Measurements from ENCODE around the gene TENM3. TPM values are rescaled to one million over a fixed set of nuclear protein-coding genes. Genes with fewer than 3 reads are reported as not detected.

Gene TENM3
- total RNA-seq, 1 donor from 2014 or later, result 7.8 TPM

DNA sequence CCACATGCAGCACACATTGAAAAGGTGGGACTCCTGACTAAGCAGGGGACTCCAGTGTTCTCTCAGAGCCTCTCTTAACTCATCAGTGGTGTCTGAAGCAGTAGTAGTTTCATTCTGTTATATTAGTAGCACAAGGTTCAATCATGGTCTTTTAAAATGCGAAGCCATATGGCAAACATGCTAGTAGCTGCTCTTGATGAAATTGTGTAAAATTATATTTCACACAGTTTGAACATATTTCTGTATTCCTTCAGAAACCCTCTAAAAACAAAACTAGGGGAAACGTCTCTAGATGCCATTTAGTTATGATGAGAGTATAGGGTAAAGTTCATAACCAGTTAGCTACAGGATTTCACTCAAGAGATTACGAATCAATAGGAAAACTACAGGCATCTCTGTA lies 497.1 kb downstream of the TENM3 start:
- no peak for DNase-seq (ENCODE audit: low spot score)

DNA sequence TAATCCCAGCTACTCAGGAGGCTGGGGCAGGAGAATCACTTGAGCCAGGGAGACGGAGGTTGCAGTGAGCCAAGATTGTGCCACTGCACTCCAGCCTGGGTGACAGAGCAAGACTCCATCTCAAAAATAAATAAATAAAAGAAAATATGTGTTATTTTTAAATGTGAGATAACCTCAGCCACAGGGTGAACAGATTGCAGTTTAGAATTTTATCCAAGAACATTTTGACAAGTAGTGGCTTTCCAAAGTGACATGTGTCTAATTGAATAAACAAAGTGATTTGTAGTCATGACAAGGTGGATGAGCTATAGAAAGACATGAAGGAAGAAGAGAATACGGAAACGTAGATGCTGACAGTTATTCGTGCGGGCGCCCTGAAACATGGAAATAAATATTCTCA lies 497.9 kb downstream of the TENM3 start:
- no peak for DNase-seq (ENCODE audit: low spot score)

DNA sequence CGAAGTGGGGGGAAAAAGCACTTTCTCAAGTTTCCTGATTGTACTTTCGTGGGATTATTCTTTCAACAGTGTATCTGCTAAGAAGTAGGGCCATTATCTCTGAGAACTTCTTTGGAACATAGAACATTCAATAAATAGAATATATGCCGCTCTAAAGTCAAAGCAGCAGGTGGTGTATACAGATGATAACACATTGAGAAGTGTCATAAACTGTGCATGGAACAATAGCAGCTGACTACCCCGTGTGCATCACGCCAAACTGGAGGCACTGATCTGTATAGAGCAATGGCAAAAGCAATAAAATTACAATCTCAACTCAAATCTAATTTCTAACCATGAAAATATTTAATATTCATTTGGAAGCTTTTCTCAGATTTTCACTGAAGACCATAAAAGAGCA lies 498.7 kb downstream of the TENM3 start:
- DNase-seq (ENCODE audit: low spot score), result no peak

DNA sequence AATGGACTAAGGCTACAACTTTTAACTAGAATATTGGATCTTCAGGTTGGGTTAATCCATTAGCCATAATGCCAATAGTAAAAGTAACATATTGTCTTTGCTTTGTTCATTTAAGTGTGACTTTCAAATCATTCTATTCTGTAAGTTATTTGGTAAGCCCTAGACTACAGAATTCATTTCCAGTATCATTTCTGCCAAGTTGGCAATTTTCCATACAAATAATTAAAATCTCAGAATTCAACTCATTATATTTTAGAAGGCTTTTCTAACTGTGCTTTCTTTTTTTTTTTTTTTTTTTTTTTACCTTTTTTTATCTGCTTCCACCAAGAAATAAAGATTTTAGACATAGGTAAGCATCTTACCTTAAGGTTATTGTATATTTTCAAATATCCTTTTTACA lies 500.6 kb downstream of the TENM3 start:
- DNase-seq (ENCODE audit: low spot score), result no peak

DNA sequence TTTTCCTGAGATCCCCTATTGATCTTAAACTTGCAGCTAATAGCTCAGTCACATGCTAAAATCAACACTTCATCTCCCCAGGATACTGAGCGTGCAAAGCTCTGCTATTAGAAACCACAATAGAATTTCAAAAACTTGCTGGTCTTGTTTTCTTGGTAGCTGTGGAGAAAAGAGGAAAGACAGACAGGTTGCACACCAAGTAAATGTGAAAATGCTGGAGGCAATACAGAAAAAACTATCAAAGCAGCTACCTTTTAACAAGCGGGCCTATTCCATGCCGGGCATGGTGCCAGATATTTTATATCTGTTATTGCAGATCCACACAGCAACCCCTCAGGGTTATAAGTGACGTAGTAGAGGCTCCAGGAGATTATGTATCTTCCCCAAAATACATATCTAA lies 502.0 kb downstream of the TENM3 start:
- no peak for DNase-seq (ENCODE audit: low spot score)

DNA sequence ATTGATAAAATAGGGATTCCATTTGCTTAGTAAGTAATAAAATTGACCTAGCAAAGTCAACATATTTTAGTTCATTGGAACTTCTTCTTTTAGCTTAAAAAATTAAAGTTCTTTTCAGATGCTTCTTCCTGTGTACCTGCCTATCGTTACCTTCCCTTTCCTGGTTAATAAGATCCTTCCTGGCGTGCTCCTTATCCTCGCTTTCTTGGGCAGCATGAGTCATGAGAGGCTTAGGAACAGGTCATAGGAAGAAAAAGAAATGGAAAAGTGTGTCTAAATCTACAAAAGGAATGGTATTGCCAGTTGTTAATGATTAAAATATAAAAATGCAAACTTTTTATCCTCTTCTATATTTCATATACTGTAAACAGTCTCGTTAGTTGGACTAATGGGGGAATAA lies 503.7 kb downstream of the TENM3 start:
- no peak for DNase-seq (ENCODE audit: low spot score)

DNA sequence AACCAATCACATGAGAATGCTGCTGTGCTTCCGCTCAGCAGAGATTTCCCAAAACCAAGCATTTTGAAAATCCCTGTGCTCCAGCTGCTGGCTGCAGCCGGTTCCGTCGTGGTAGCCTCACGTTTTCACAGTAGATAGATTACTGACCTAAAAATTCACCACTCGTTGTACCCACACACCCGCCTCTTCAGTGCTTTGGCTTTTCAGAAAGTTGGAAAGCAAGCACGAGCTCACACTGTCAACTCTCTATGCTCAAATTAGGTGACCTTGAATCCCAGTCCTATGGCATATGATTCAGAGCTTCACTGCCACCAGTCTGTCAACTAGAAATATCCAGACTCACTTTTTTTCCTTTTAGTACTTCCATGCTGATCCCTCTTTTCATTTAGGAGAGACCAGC lies 505.1 kb downstream of the TENM3 start:
- no peak for DNase-seq (ENCODE audit: low spot score)

DNA sequence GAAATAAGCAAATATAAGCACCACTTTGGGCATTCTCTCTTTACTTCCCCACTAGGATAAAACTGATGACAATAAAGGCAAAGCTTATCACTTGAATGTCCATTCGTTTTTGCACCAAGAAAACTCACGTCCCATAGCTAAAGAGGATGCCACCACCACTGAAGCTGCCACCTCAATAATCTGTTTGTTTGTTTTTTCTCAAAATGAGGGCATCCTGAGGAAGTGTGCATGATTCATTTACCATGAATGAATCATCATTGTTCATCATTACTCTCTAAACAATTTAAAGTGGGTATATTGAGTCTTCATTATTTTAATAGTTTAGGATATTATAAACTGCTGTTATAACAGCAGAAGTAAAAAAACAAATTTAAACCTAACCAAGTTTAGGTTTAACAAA lies 505.7 kb downstream of the TENM3 start:
- DNase-seq (ENCODE audit: low spot score), result no peak

DNA sequence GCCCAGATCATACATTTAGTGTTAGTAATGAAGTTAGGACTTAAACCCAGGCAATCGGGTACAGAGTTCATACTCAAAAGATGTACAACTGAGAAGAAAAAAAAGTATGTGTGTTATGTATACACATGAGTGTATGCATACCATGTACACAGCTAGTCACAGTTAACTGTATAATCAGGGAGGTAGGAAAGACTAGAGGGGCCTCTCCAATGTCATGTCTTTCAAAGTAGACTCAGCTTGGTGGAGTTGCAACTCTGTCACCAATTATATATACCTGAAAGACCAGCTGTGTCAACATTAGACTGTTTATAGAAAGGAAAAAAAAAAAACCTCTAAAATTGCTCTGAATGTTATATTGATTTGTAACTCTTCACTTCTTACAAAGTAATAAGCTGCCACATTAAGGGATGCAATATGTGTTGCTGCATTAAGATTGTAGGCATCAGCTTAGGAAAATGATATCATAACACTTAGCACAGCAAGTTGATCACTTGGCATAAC lies 506.5 kb downstream of the TENM3 start:
- no peak for DNase-seq (ENCODE audit: low spot score)

DNA sequence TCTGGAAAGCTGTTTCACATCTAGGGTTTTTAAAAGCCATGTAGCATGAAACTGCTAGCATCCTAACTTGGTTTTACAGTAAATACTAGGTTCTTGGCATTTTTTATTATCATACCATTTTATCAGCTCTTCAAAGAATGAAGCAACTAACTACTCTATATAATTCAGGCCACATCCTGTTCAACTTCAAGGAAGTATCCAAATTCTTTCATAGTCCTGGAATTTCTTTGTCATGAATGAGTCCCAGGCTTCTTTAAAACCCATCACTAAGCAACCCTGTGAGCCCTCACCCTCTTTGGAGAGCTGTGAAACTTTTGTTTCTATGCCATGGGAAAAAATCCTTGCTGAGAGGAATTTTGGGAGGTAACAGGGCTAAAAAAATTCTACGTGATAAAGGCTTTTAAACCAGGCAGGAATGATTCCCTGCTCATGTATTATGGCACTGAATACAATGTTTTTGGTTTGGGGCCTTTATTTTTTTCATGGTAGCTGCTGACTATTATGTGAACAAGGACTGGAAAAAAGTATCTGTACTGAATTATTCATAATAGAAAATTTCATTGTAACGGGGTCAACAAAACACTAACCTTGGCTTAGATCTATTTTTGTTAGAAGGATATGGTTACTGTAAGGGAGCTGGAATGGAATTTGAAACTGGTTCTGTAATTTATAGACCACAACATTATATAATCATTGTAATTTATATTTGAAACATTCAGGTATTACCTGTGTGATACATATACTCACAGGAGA lies 509.1 kb downstream of the TENM3 start:
- DNase-seq (ENCODE audit: low spot score), result no peak

DNA sequence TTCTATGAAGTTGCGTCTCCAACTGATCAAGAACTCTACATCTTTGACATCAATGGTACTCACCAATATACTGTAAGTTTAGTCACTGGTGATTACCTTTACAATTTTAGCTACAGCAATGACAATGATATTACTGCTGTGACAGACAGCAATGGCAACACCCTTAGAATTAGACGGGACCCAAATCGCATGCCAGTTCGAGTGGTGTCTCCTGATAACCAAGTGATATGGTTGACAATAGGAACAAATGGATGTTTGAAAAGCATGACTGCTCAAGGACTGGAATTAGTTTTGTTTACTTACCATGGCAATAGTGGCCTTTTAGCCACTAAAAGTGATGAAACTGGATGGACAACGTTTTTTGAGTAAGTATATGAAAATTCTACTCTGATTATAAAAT lies 511.7 kb downstream of the TENM3 start:
- DNase-seq (ENCODE audit: low spot score), result no peak

DNA sequence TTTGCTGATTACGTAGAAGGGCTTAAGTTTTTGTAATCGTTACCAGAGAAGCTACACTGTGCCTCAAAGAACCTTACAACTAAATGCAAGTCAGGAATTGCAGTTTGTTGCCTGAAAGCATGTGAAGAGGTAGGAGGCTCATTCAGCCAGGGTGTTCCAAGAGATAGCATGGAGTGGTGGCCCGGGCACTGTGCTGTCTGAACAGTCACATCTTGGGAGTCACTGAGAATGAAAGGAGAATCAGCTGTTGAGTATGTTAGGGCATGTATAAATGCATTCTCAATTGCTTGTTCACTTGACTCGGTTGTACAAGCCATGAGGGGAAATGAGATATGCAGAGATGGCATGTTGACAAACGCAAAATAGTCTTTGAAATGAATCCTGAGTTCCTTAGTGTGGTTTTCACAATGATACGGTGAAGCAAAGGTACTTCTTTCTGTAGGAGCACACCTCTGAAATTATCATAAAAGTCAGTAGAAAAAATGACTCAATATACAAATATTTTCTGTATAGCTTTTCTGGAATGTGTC lies 513.0 kb downstream of the TENM3 start:
- no peak for DNase-seq (ENCODE audit: low spot score)

DNA sequence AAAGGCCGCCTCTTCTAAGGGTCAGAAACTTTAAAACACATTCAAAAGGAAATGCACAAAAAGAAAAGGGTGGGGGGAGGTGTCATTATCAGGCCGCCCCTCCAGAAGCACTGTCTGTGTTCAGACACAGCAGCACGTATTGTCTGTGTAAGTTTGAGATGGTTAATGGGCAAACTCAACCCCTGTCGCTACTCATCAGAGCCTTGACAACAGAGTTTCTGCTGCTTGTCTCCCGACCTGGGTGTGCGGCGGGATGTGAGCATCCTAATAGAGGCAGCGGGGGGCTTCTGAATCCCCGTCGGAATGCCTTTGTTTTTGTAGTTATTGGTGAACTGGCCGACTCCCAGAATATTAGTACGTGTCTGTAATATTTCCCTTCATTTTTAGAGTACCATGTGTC lies 515.1 kb downstream of the TENM3 start:
- no peak for DNase-seq (ENCODE audit: low spot score)

DNA sequence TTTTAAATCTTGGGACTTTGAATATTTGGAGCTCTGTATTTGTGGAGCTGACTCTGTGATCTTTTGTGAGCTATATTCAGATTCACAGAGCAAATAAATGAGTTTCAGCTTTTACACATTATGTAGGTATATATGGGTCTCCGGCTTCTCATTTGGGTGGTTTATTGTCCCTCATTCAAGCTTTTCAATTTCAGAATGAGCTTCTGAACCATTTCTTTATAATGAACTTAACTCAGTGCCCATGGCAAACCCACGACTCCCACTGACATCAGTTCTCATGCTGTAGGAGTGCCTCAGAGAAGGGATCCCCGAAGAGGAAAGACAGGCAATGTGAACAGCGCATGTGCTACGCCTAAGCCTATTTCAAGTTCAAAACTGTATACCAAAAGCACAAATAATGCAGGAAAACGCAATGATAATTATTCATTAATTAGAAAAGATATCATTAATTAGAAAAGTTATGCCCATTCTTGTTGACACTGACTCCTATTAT lies 517.4 kb downstream of the TENM3 start:
- no peak for DNase-seq (ENCODE audit: low spot score)

DNA sequence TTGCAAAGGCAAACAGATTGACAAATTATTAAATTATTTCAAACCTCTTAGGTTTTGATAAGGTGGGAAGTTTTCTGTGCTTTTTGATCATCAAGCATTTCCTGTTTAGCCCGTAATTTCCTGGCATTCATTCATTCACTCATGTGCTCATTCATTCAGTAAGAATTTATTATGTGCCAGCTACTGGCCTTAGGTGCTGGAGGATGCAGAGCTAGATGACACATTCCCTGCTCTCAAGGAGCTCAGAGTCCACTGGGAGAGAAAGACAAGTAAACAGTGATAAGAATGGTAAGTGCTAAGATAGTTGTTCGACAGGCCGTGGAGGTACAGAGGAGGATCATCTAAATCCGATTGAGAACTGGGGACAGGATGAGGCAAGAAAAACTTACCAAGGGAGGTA lies 520.9 kb downstream of the TENM3 start:
- DNase-seq (ENCODE audit: low spot score), result no peak

DNA sequence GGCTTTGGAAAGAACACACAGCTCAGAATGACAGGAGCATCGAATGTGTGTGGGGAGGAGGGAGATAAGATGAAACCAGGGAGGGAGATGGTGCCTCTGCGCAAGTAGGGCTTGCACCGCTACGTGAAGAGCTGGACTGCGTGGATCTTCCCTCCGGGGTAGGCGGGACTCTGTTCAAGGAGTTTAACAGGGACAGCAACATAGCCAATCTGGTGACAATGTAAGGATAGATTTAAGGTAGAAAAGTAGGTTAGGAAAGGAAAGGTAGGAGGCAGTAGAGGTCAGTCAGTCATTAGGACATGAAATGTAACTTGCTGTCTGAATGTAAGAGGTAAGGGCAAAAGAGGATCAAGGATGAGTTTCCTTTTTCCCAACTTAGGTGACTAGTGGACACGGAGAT lies 521.4 kb downstream of the TENM3 start:
- DNase-seq (ENCODE audit: low spot score), result no peak

DNA sequence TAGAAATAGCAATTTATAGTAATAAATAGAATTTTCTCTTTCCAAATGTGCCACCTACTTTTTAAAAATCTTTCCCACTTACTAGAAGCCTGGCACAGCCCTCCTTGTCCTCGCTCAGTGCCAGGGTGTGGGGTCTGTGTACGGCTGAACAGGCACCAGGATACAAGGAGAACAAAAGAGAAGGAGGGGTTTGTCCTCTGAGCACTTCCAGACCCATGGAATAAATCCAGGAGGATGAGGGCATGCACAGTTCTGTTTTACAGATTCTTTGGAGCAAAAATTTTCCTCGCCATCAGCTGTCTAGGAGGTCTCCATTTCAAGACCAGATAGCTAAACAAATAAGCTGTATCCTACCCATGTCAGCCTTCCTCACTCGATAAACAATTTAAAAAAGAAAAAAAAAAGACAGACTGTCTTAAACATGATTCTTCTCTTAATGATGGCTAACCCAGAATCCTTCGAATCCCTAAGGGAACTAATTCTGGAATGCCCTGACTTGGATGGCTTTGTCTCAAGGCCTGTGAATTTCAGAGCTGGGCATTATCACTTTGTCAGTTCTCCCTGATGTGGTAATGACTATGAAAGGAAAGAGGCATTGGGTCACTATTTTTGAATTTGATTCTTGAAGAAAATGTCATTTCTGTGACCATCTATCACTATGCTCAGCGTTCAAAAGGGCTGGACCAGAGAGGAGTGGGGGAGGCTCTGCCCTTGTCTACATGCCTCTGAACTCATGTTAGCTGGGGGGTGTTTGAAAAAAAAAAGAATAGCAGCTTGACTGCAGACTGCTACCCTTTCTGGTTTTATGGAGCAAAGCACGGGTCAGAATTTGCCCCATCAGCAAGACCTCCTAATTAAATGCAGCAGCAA lies 523.0 kb downstream of the TENM3 start:
- no peak for DNase-seq (ENCODE audit: low spot score)

DNA sequence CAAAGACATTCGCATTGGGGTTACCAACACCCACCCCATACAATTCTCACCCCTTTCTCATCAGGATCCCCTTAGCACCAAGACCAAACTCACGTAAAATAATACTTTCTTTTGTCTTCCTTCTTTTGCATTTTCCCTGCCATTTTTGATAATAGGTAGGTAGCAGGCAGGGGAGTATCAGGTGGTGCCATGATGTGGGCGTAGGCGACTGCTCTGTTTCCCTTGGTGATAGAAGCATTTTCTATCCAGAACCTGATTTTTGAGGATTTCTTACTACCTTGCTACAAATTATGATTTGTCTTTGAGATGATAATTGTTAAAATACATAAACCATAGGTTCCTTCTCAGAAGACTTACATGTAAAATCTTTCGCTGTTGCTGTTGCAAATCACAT lies 523.7 kb downstream of the TENM3 start:
- no peak for DNase-seq (ENCODE audit: low spot score)

DNA sequence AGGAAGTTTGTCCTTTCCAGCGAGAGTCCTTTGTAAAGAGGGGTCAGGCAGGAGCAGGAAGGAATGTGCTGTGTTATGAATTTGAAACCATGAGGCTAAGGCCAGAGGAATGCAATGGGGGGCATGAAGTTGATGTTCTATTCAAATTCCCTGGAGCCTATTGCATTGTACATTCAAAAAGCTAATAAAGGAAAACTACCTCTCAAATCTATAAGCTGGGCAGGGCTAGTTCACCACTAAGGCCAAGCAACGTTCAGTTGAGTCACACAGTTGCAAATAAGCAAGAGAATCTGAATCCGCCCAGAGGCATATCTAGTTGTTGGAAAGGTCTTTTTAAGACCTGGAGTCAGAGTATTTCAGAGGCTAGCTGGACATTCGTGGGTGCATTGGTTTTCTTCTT lies 525.6 kb downstream of the TENM3 start:
- DNase-seq (ENCODE audit: low spot score), result no peak

DNA sequence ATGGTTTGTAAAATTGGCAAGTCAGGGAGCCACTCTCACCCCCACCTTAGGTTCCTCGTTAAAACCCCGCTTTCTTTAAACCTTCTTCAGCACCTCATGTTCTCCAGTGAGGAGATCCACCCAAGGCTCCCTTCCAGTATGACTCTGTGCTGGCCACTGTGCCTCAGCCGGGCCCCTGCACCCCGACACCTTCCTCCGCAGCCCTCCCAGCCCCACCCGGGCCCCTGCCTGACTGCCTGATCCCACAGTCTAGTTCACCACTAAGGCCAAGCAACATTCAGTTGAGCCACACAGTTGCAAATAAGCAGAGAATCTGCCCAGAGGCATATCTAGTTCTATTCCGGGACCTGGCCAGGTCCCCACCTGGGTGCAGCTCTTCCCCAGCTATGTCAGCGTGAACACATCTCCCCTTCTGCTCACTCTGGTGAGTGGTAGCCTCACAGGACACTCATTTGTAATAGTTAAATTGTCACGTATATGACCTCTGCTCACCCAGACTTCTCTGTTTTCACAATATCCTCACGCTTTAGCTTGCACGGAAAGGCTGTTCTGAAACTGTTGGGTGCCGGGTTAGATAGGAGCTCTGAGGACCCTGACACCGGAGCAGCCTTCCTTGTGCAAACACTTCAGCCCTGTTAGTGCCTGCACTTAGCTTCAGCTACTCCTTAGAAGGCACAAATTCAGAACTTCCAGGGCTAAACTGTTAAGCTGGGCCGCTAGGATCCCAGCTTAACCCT lies 527.2 kb downstream of the TENM3 start:
- no peak for DNase-seq (ENCODE audit: low spot score)

DNA sequence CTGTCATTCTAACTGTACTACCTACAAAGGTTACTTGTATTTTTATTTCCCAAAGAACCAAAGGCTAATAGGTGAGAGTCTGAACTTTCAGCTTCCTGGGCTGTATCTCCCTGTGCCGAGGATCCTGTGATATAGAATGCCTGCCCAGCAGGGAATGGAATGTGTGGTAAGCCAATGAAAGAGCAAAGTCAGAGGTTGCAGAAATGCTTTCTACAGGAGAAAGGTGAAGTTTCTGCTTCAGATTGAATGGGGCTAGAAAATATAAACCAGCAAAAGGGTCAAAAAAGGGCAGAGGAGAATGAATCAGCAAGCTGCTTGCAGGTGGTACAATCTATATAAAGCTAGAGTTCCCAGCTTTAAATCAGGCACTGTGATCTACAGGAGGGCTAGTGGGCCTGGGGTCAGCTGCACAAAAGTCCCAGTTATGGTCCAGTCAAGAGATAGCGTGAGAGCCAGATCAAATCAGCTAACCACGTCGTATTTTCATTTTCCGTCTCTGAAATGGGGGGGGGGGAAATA lies 527.9 kb downstream of the TENM3 start:
- no peak for DNase-seq (ENCODE audit: low spot score)

DNA sequence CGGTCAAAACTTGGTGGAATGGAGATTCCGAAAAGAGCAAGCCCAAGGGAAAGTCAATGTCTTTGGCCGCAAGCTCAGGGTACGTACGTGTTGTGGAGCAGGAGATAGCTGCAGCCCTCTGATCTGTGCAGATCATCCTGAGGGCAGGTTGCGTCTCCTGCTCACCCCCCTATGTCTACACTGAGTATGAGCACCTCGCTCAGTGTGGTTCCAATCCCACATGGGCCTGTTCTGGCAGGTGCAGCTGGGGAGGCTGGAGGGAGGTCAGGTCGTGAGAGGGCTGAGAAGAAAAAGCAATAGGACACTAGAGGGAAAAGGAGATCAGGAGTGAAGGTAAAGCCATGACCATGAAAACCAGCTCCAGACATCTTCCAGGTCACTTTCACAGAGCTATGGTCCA lies 531.9 kb downstream of the TENM3 start:
- no peak for DNase-seq (ENCODE audit: low spot score)
